GM19193 (cell line): ENCODE data around the gene PCNX1.

ENCODE experiments used
- POLR2A ChIP-seq: IDR thresholded peaks from 4 replicates; pipeline ENCODE4 v1.6.1; 2011; ENCODE audit not compliant: insufficient read depth, insufficient read length; ENCODE audit errors: extremely low read depth

PCNX1 gene

DNA sequence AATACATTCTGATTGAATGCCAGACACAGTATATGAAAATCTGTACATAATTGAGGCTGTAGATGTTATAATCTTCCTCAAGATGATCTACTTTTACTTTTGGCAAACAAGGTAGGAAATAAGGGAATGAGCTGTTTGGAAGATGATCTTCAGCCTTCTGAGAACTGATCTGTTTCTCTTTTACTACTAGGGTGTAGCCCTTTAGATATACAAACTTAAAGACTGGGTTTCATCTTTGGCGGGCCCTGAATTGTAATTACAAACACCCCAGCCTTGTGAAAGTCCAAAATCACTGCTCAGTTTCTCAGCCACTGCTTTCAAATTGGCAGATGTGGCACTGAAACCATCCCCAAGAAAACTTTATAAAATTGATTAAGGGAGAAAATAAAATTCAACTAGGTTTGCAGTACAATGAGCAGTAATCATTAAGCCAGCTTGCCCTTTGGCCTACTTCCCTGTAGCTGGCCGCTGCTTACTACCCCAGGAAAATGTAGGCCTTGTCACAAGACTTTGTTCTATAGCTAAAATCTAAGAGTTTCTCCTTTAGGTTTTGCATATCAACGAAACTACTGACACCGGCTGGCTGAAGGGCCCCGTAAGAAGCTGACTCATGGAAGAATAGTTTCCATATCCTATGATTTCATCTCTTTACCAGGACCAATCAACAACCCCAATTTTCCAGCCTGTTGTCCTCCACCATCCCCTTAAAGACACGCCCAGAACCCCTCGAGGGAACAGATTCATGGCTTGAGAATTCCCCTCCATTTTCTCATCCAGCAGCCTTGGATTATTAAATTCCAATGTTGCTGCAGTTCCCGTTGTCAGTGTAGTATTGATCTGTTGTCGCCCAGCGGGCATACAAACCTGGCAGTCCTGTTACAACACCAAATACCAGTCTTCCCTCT lies 210.8 kb downstream of the PCNX1 start:
- TF ChIP-seq POLR2A = no peak

DNA sequence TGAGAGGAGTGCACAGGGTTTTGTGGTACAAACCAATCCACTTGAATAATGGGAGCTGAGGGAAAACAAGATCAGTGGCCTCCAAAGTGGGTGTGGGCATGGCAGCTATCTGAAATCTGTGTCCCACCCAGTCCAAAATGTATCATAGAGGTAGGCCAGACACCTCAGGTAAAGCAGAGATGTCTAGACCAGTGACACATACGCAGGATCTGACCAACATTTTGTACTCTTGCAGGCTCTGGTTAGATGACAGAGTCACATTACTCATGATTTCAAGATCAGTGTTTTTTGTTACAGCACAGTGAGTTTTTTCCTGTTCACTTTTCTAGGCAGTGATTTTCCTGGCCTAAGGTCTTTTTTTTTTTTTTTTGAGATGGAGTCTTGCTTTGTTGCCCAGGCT lies 211.8 kb downstream of the PCNX1 start:
- TF ChIP-seq POLR2A = no peak

DNA sequence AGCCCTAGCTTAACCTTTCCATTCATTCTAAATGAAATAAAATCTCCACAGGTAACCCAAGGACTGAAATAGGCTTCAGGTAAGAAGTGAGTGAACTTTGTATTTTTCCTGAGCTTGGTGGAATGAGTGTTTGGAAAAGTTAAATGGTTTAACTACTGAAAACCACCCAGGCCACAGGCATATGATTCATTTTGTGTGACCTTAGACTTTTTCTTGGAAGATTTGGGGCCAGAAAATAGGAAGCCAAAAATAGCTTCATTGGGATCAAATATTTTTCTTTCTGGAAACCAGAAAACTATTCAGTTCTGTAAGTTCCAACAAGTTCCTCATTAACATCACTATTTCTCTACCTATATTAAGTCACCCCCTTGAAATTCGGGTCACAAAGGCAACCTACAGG lies 212.6 kb downstream of the PCNX1 start:
- no peak for TF ChIP-seq POLR2A

DNA sequence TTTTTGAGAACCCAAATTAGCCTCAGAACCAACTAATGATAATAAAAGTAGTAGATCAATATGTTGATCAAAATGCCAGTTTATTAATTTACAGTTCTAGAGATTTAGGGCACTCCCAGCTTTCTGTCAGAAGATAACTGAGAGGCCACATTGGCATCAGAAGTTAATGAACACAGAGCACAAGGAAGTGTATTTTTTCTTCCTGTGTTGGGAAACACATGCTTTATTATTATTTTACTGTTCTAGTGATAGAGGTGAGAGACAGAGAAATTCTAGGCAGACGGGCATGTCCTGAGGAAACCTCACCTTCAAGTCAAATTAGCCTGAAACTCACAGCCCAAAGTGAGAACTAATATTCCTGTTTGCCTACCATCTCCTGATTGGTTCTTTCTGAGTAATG lies 213.7 kb downstream of the PCNX1 start:
- TF ChIP-seq POLR2A = no peak

DNA sequence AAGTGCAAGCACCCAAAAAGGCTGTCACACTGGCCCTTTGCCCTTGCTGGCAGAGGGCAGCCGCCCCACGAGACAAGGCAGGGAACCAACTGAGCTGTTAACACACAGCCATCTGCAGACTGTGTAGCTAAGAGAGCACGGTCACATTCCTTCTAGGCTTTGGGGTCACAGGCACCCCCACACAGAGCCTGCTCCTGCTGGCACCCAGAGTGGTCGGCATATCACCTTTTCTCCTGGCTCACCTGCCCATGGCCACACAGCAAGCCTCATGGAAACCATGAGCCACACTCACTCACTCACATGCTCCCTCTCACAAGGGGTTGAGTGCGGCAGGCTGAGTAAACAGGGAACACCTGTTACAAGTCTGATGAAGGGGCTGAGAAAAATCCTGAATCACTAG lies 214.5 kb downstream of the PCNX1 start:
- no peak for TF ChIP-seq POLR2A

DNA sequence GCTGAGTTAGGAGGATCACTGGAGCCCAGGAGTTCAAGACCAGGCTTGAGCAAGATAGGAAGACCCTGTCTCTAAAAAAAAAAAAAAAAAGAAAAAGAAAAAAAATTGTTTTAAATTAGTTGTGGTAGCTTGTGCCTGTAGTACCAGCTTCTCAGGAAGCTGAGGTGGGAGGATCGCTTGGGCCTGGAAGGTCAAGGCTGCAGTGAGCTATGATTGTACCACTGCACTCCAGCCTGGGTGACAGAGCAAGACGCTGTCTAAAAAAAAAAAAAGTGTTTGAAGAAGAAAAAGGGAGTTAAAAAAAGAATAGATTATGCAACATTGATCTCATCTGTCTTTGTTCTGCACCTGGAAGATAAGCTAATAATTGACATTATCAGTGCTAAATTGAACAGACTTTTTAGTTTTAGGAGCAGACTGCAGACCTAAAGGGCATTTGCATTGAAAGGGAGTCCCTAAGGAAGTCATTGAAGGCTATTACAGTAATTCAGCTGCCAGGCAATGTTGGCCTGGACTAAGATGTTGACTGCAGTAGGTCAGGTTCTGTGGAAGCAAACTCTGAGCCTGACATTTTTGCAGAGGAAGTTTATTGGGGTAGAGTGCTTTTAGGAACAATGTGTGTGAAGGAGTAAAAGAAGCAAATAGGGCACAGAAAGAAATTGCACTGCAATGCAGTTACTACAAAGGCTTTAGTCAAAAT lies 215.8 kb downstream of the PCNX1 start:
- TF ChIP-seq POLR2A = no peak

DNA sequence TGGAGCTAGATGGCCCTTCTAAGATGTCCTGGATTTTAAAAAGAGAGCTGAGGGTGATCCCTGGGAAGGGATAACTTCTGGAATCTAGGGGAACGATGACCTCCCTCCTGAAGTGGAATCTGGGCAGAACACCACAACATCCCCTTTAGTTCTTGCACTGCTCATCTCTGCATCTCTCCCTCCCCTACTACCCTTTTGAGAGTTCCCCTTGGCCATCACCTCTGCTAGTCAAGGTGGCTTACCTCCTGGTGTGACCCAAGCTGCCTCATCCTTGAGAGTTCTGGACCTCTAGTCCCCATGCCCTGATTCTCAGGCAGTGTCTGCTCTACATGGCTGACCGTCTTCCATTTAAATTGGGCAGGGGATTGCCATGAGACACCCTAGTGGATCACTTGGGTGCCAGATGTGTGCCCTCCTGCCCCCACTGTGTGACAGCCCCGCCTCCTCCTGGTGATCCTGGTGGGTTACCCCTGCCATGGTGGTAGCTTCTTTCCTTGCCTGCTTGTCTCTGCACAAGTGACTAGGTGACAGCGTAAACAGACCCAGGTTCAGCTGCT lies 216.4 kb downstream of the PCNX1 start:
- TF ChIP-seq POLR2A = no peak

DNA sequence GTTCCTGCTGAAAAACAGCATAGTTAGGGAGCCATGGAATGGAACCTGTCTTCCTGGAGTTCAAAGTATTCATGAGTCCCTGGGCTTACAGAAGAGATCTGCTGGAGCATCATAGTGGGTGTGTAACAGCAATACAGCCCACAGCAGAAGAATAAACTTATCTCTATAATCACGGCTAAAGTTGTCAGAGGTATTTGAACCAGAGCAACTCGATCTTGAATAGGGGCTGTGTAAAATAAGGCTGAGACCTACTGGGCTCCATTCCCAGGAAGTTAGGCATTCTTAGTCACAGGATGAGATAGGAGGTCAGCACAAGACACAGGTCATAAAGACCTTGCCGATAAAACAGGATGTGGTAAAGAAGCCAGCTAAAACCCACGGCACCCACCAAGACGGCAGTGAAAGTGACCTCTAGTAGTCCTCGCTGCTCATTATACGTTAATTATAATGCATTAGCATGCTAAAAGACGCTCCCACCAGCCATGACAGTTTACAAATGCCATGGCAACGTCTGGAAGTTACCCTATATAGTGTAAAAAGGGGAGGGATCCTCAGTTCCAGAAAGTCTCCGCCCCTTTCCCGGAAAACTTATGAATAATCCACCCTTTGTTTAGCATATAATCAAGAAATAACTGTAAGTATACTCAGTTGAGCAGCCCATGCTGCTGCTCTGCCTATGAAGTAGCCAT lies 223.4 kb downstream of the PCNX1 start:
- no peak for TF ChIP-seq POLR2A

DNA sequence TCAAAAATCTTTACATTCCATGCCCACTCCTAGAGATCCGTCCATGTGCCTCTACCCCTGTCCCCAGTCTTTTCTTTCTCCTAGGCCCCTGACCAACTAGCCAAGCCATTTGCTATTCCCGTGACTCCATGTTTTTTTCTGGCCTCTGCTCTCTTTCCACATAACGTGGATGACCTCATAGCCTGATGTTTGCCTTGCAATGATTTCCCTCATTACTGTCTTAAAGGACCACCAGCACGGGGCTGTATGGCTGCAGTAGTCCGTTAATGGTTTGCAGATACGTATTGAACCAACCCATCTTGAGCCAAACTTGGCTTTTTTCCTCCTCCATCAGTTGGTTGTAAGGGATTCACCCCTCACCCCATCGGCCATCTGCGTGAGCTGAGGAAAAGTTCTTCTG lies 226.0 kb downstream of the PCNX1 start:
- TF ChIP-seq POLR2A = no peak

DNA sequence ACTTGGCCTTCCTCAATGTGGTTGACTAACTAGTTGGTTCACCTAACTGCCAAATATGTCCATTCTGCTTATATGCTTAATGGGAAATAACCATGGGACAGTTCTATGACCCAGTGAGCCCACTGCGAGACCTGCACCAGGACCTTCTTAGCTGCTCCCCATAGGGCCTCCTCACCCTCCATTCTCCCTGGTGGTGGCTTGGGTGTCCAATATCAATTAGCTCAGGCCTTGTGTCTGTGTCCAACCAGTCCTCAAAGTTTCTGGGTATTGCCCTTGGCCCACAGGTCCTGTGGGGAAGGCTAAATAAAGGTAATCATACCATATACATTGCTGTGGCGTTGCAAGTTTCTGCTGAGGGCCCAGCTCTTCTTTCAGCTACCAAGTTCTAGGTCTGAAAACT lies 228.2 kb downstream of the PCNX1 start:
- TF ChIP-seq POLR2A = no peak

DNA sequence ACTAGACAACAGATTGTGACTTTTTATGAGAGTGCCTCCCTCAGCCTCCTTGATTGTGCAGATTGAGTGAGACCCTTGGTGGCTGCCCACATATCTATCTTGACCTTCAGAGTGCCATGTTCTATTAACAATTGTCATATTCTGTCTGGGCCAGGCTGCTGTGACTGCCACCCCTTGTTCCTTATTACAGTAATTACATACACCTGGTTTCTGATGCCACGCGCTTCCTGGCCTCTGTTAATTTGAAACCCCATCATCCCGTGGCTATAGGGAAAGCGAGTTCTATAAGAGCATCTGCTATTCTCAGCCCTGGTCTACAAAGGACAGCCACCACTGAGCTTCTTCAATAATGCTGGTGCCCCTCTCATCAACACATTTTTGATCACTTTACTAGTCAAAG lies 228.7 kb downstream of the PCNX1 start:
- no peak for TF ChIP-seq POLR2A

DNA sequence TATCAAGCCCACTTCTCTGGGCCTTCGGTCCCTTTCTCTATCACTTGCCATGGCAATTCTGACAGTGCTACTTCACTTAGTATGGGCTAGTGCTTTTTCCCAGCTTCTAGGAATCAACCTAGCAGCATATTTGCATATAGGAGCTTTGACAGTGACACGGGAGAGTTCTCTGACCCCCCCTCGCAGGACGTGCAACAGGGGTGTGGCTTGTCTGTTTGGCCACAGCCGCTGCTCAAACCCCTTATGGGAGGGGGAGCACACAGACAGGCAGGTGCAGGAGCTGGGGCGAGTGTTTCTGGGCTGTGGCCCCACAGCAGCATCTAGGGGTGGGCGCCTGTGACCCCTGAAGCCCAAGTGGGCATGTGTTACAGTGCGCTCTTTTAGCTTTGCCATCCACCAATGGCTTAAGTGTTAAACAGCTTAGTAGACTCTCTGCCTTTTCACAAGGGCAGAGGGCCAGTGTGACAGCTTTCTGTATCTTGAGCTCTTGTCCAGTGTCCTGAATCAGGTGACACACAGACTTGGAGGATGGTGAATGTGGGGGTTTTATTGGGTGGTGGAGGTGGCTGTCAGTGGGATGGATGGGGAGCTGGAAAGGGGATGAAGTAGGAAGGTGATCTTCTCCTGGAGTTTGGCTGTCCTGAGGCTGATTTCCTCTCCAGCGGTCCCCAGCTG lies 229.3 kb downstream of the PCNX1 start:
- TF ChIP-seq POLR2A = no peak

DNA sequence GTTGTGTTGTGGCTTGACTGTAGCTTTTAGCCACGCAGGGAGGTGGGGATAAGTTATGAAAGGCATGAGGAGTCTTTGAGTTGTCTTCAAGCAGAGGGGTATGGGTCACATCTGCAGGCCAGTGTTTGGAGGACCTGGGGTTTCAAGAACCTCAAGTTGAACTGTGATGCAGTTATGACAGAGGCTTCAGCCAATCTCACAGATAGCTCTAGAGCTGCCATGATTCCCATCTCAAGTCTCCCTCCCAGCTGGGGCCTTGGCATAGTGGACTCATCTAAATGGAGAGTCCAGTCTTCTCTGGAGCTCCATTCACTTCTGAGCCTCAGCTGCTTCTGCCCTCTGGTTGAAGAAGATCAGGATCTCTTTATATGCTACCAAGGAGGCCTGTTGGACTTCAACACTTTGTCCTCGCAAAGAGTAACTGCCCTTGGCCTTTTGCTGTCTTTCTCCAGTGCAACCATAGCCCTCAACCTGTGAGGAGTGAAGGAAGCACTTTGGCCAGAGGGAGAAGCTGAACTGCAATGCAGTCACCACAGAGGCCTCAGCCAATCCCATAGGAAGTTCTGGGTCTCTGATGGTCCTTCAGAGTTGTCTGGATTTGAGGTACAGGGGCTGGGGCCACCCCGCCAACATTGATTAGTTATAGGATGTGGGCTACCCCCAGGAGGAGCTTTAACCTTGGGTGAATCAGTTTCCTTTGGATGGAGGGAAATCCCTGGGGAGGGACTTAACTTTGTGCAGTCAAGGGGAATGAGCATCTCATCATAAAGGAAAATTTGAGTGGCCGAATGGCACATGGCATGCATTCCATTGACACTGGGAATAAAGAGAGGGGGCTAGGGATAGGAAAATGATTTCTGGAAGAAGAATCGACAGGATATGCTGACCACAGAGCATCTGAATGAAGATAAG lies 230.5 kb downstream of the PCNX1 start:
- no peak for TF ChIP-seq POLR2A
